Ascending aorta (tissue), 2 donors: ENCODE measurements around the gene KLHL40. TPM values are rescaled to one million over a fixed set of nuclear protein-coding genes. Genes with fewer than 3 reads are reported as not detected.

Experiments
- DNase-seq, 2 donors: peaks; one replicate each; pipeline ENCODE4 v3.0.0-alpha.2; 2019; ENCODE audit warnings: low spot score in 2 of 2
- H3K27ac ChIP-seq, 2 donors: fragments of 200-600 bp; sonication (generic); one replicate each; pipeline ENCODE4 v1.5.1; 2016 to 2017; ENCODE audit warnings: mild to moderate bottlenecking in 1 of 2
- H3K27me3 ChIP-seq: fragments of 200-600 bp; sonication (generic); one replicate; pipeline ENCODE4 v1.5.1; 2017
- H3K36me3 ChIP-seq, 2 donors: fragments of 200-600 bp; sonication (generic); one replicate each; pipeline ENCODE4 v1.5.1; 2016
- H3K4me1 ChIP-seq, 2 donors: fragments of 200-600 bp; sonication (generic); one replicate each; pipeline ENCODE4 v1.5.1; 2016 to 2017; ENCODE audit warnings: mild to moderate bottlenecking in 1 of 2
- H3K4me3 ChIP-seq, 2 donors: fragments of 200-600 bp; sonication (generic); one replicate each; pipeline ENCODE4 v1.5.1; 2016 to 2017; ENCODE audit warnings: mild to moderate bottlenecking in 1 of 2
- H3K9me3 ChIP-seq, 2 donors: fragments of 200-600 bp; sonication (generic); one replicate each; pipeline ENCODE4 v1.5.1; 2016
- intact Hi-C: fragments of 100-400 bp; cut with DNase I; formaldehyde crosslinking; loops from one replicate; pipeline ENCODE4 v1.15.1; 2023
- total RNA-seq: library from RNA; depleted of rRNA; stranded (reverse); fragments of >200 nt; gene quantifications from one replicate; pipeline ENCODE4 v1.1.0, GENCODE V29; 2016
- TF ChIP-seq, protein P1 (sequence below), 3 experiments: fragments of 200-600 bp in 2 of 3; fragments of 450-650 bp in 1 of 3; sonication (generic) in 2 of 3; IDR thresholded peaks; one replicate each; pipeline ENCODE4 v1.5.1; 2016 to 2019; ENCODE audit warnings: antibody characterized with exemption in 3 of 3, mild to moderate bottlenecking in 1 of 3, moderate library complexity in 1 of 3

Gene KLHL40
- total RNA-seq, 1 donor from 2014 or later: not detected

DNA sequence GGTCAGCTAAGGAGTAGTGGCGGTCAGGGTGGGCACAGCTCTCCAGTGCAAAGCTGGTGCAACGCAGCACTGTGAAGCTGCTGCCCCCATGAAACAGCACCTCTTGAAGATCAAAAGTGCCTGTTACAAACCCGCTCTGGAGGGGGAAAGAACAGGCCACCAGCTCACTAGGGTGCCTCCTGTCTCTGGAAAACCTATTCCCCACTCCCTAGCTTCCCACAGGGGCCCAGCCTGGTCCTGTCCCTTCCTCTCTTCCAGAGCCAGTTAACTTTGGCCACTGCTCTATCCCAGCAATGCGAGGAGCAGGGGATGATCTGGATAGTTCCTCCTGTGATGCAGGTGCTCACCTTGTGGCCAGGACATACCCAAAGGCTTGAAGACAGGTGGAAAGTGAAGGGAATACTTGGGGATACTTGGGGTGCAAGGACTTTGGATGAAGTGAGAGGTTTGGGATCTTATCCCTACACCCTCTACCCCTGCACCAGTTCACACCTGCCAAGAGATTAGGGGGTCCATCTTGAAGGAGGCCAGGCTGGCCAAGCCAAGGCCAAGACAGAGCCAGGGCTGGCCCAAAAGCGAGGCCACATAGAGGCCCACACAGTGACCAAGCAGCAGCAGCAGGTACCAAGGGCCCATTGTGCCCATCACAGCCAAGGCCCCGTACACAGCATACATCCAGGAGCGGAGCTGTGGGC is 13.0 kb downstream of the KLHL40 start:
- intact Hi-C loops: no loop called here
- H3K4me3 ChIP-seq: no peak overlapping the region
- peaks cover 0 to 2% of the 10 kb centered on the region in 2 donors for H3K4me1 ChIP-seq
- H3K27ac ChIP-seq: no peak overlapping the region
- H3K9me3 ChIP-seq: no peaks in the 10 kb centered on the region
- no peaks in the 10 kb centered on the region for H3K36me3 ChIP-seq
- TF ChIP-seq, protein P1, sequence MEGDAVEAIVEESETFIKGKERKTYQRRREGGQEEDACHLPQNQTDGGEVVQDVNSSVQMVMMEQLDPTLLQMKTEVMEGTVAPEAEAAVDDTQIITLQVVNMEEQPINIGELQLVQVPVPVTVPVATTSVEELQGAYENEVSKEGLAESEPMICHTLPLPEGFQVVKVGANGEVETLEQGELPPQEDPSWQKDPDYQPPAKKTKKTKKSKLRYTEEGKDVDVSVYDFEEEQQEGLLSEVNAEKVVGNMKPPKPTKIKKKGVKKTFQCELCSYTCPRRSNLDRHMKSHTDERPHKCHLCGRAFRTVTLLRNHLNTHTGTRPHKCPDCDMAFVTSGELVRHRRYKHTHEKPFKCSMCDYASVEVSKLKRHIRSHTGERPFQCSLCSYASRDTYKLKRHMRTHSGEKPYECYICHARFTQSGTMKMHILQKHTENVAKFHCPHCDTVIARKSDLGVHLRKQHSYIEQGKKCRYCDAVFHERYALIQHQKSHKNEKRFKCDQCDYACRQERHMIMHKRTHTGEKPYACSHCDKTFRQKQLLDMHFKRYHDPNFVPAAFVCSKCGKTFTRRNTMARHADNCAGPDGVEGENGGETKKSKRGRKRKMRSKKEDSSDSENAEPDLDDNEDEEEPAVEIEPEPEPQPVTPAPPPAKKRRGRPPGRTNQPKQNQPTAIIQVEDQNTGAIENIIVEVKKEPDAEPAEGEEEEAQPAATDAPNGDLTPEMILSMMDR (IDR thresholded peaks at IDR 0.05): no peak
- DNase-seq: peak in 1 of 2 donors; percentile 54
- no peaks in the 10 kb centered on the region for H3K27me3 ChIP-seq

DNA sequence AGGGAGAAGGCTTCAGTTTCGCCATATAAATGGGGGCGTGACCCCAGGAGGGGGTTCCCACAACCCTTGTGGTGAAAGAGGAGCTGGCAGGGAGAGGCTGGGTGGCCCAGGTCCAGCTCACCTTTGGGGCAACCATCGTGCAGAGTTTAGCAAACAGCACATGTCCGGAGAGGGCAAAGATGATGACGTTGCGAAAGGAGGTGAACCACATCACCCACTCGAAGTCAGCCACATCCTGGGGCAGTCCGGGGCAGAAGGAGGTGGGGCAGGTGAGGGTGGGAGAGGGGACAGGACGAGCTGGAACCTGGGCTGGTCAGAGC is 13.5 kb downstream of the KLHL40 start:
- H3K4me1 ChIP-seq: peaks cover 0 to 2% of the 10 kb centered on the region in 2 donors
- no peaks in the 10 kb centered on the region for H3K27me3 ChIP-seq
- no peaks in the 10 kb centered on the region for H3K9me3 ChIP-seq
- no peak overlapping the region for H3K27ac ChIP-seq
- intact Hi-C loops: no loop called here
- H3K36me3 ChIP-seq: no peaks in the 10 kb centered on the region
- TF ChIP-seq, protein P1 (IDR thresholded peaks at IDR 0.05): no peak
- DNase-seq: peak in 1 of 2 donors; percentile 24
- no peak overlapping the region for H3K4me3 ChIP-seq

DNA sequence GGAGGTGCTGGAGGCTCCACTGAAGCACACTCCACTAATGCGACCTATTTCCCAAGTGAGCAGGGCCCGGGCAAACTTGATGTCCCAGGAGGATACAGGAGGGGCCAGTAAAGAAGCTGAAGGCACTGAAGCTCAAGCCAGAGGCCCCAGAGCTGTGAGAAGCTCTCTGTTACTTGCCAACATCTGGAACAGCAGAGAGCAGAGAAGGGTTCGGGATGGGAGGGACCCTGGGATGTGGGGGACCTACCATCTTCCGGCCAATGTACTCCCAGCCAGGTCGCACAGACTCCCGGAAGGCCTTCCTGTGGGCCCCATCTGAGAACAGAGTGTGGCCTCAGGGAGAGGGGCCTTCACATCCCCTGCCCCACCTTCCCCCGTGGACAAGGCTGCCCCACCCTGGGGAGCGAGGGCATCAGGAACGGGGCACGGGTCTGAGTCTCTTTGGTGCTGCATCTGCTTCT is 14.2 kb downstream of the KLHL40 start:
- Histone ChIP-seq H3K9me3 (no peaks in the 10 kb centered on the region), H3K4me3 (no peak overlapping the region), H3K27ac (no peak overlapping the region), H3K36me3 (no peaks in the 10 kb centered on the region), H3K4me1 (peaks cover 0 to 2% of the 10 kb centered on the region in 2 donors), H3K27me3 (no peaks in the 10 kb centered on the region)
- peak in 1 of 2 donors; percentile 58 for DNase-seq
- intact Hi-C loops: no loop called here
- TF ChIP-seq, protein P1 (IDR thresholded peaks at IDR 0.05): no peak

DNA sequence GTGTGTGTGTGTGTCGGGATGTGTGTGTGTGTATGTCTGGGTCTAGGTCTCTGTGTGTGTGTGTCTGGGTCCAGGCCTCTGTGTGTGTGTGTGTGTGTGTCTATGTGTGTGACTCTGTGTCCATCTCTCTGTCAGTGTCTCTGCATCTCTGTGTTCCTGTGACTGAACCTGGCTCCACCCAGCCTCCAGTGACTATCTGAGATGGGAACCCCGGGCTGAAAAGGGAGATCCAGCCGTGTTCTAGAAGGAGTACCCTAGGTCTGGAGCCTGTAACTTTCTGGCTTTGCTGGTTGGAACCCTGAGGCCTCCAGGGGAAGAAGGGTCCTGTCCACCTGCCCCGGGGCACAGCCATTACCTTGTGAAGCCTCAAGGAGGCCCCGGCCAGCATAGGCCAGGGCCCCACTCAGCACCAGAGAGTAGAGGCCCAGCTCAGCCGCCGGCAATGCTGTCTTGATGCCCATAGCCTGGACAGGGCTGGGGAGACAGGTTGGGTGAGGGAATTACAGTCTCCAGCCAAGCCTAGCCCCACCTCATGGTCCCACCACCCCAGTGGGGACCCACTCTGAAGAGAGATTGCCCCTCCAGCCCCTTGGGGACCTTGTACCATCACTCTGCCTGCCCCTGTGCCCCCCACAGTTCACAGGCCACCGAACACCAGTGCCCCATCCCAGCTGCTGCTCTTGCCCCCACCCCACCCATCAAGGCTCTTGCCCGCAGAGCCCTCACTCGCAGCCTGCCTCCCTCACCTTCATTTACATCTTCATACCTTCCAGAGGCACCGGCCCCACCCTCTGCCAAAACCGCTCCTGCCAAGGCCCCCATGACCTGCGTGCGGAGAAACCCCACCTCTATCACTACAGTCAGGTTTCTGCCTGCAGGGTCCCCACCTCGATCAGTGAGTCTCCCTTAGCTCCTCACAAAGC is 15.3 kb downstream of the KLHL40 start:
- Histone ChIP-seq H3K27ac (no peak overlapping the region), H3K9me3 (no peaks in the 10 kb centered on the region), H3K36me3 (no peaks in the 10 kb centered on the region), H3K4me3 (no peak overlapping the region), H3K27me3 (no peaks in the 10 kb centered on the region), H3K4me1 (peaks cover 0 to 2% of the 10 kb centered on the region in 2 donors)
- intact Hi-C loops: loop anchor here (1.0 kb wide), 1 partner anchor 49 kb away; no protein-coding TSS in a partner anchor
- TF ChIP-seq, protein P1 (IDR thresholded peaks at IDR 0.05): no peak
- DNase-seq: peak in 1 of 2 donors; percentile 53

DNA sequence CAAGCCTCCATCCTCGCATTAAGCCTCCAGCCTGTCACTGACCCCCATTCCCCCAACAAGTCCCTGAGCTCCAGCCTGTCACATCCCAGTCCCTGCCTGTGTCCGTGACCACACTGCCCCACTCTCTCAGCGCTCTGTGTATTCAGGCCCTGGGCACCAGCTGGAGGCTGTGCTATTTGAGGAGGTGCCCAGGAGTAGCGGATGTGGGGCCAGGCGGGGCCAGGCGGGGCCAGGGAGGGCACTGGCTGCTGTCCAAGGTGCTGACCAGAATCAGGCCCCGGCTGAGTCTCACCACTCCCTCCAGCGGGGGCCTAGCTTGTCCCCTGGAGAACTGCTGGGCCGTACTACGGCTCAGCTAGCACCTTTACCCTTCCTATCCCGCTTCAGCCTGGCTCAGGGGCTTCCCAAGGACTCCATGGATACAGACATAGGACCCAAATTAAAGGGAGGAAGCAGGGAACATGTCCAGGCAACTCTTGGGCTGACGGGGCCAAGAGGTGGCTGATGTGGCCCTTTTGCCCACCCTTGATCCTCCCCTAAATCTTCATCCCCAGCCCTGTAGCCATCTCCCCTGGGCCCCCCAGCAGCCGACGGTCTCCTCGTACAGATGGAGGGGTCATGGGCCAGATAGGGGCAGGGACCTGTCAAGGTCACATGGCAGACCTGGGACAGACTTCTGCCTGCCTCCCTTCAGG is 16.2 kb downstream of the KLHL40 start:
- Histone ChIP-seq H3K4me3 (no peak overlapping the region), H3K27me3 (no peaks in the 10 kb centered on the region), H3K4me1 (peaks cover 0 to 2% of the 10 kb centered on the region in 2 donors), H3K27ac (no peak overlapping the region), H3K36me3 (no peaks in the 10 kb centered on the region), H3K9me3 (no peaks in the 10 kb centered on the region)
- TF ChIP-seq, protein P1 (IDR thresholded peaks at IDR 0.05): peak in 1 of 3 experiments; percentile 4
- intact Hi-C loops: no loop called here
- DNase-seq: peak in 1 of 2 donors; percentile 77
